GM18951 (cell line): Measurements from ENCODE around the gene MEX3D.

ENCODE experiments used
- POLR2A ChIP-seq: IDR thresholded peaks from 4 replicates; pipeline ENCODE4 v1.6.1; 2011; ENCODE audit warnings: mild to moderate bottlenecking; ENCODE audit not compliant: insufficient read length, insufficient read depth; ENCODE audit errors: extremely low read depth
- in situ Hi-C: fragments of 300-500 bp; cut with MboI; formaldehyde crosslinking; loops from one replicate; pipeline ENCODE4 v1.12.0; 2022; ENCODE audit warnings: low sequenced_read_pairs, mixed read lengths, inconsistent platforms; ENCODE audit not compliant: unreplicated experiment

The MEX3D gene

GRCh38 chr19:1507192-1507660 is 60.9 kb downstream of the MEX3D start:
- in situ Hi-C loops, result no loop called here
- no peak for TF ChIP-seq POLR2A

- in situ Hi-C loops, result no loop called here
Observed at GRCh38 chr19:1505991-1506881, 61.9 kb downstream of the MEX3D start.

GRCh38 chr19:1505012-1505411 is 63.1 kb downstream of the MEX3D start:
- in situ Hi-C loops, result no loop called here
- no peak for TF ChIP-seq POLR2A

More at GRCh38 chr19:1505991-1506881, 61.9 kb downstream of the MEX3D start:
- no peak for TF ChIP-seq POLR2A
